ENCODE measurements around the gene ZNF678. TPM values are rescaled to one million over a fixed set of nuclear protein-coding genes. Genes with fewer than 3 reads are reported as not detected.
A peak's percentile ranks its signal among the peaks of the same experiment; 100 is the strongest.
"Not testable (repeated sequence)": the region's sequence is repeated elsewhere in the genome, so short reads cannot be mapped to it uniquely, and the experiment has no call there.

Gene ZNF678
- total and polyA plus RNA-seq, 9 of the 15 experiments (the other 6 are each of a cell fraction or from before 2014, with no cell fraction given) = 3.0 to 16.8 (median 8.0) TPM

DNA sequence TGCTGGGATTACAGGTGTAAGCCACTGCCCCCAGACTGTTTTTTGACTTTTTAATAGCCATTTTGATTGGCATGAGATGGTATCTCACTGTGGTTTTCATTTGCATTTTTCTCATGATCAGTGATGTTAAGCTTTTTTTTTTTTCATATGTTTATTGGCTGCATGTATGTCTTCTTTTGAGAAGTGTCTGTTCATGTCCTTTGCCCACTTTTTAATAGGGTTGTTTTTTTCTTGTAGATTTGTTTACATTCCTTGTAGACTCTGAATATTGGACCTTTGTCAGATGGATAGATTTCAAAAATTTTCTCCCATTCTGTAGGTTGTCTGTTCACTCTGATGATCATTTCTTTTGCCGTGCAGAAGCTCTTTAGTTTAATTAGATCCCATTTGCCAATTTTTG lies 25.4 kb downstream of the ZNF678 start:
- not testable (repeated sequence) for BruUV-seq (replicated peaks)
- POLR2A ChIA-PET = interaction anchor here (0.6 to 1.2 kb wide), 2 partner anchors 9 to 79 kb away, joined by 3 read pairs; no protein-coding TSS in a partner anchor

More for the DNA sequence above, 25.4 kb downstream of the ZNF678 start:
- H3K9me1 ChIP-seq (ENCODE audit: control insufficient read depth, insufficient read depth, low read length); ATAC-seq; CTCF ChIA-PET (ENCODE audit: low intra/inter-chr PET ratio); H3K9ac ChIP-seq (ENCODE audit: insufficient read depth in 1 of 2, low read depth in 2 of 2, low read length in 2 of 2); H3K36me3 ChIP-seq (ENCODE audit: control insufficient read depth, insufficient read depth, low read length); H4K20me1 ChIP-seq (replicated peaks; ENCODE audit: control insufficient read depth, insufficient read depth, low read length); H3K79me2 ChIP-seq (ENCODE audit: control insufficient read depth, insufficient read depth, low read length); DNase-seq (ENCODE audit: extremely low read depth in 1 of 4, low spot score in 3 of 4); H2AFZ ChIP-seq (ENCODE audit: low read depth, low read length); H3K9me3 ChIP-seq (replicated peaks; ENCODE audit: control insufficient read depth, insufficient read depth, low read depth, low read length); H3K4me3 ChIP-seq; FAIRE-seq; H3K27ac ChIP-seq (ENCODE audit: extremely low read depth, low read depth, low read length); H3K27me3 ChIP-seq (ENCODE audit: control insufficient read depth in 2 of 2, insufficient read depth in 2 of 2, low read length in 2 of 2); in situ Hi-C loops (cut with MboI); H3K4me1 ChIP-seq (replicated peaks in 1 of 2; ENCODE audit: control insufficient read depth in 2 of 2, insufficient read depth in 2 of 2, low read length in 2 of 2); H3K4me2 ChIP-seq (ENCODE audit: insufficient read depth, low read length); intact Hi-C loops (cut with micrococcal nuclease): not testable (repeated sequence)
- peak in 1 of 2 experiments; percentile 97 for TF ChIP-seq AFF1 (IDR thresholded peaks at IDR 0.05; ENCODE audit: low read depth in 1 of 2, partially characterized antibody in 2 of 2)
- 82% methylated on average over 1 of the region's 1 CpG for WGBS (ENCODE audit: insufficient coverage, low coverage, missing lambda C conversion rate)

All from K562 (cell line).